HepG2 (cell line): ENCODE measurements around the gene SEPTIN3. TPM values are rescaled to one million over a fixed set of nuclear protein-coding genes. Genes with fewer than 3 reads are reported as not detected.

Experiments
- ATAC-seq: fragments of 200-7000 bp; cut with Tn5 transposase; 3 replicates; pipeline ENCODE4 v1.9.1; 2020; ENCODE audit warnings: mild to moderate bottlenecking, moderate library complexity
- BruUV-seq: library from RNA; stranded (reverse); fragments of 400-500 nt; replicated peaks from 2 replicates; lab custom pipeline; 2021; lab: Mats Ljungman, UMichigan
- CTCF ChIA-PET: fragments of 300-600 bp; formaldehyde crosslinking; extraction: SDS; loops from one replicate; lab custom pipeline; 2021; ENCODE audit warnings: low total read pairs, inconsistent platforms, low intra/inter-chr PET ratio; lab: Yijun Ruan, JAX
- POLR2A ChIA-PET: fragments of 350-600 bp; sonication (Branson Sonifier 250); formaldehyde crosslinking; loops from one replicate; lab custom pipeline; 2020; ENCODE audit warnings: antibody characterized with exemption, inconsistent platforms; lab: Yijun Ruan, JAX
- DNase-seq: peaks from one replicate; pipeline ENCODE4 v3.0.0-alpha.2; 2015; ENCODE audit warnings: low spot score
- FAIRE-seq: peaks from 3 replicates; lab custom pipeline; 2011; peaks lifted over from hg19 to GRCh38; lab: Jason Lieb, UNC
- H2AFZ ChIP-seq: one replicate; pipeline ENCODE4 v1.6.1; 2011; ENCODE audit warnings: low read length, inconsistent platforms
- H3K27ac ChIP-seq: fragments of 300-600 bp; 3 replicates; pipeline ENCODE4 v1.8.0; 2011; ENCODE audit warnings: mixed run types, mild to moderate bottlenecking, mixed read lengths, low read length, inconsistent platforms; ENCODE audit not compliant: insufficient read depth; ENCODE audit errors: extremely low read length
- H3K27me3 ChIP-seq, 2 experiments: fragments of 200-600 bp in 1 of 2; 2 replicates in 1 of 2; 3 replicates in 1 of 2; pipeline versions ENCODE4 v1.6.0 to v1.8.0; 2011; ENCODE audit warnings: low read length in 2 of 2, mild to moderate bottlenecking in 2 of 2, moderate library complexity in 2 of 2, inconsistent platforms in 1 of 2; ENCODE audit not compliant: insufficient read depth in 2 of 2, control insufficient read depth in 1 of 2
- H3K36me3 ChIP-seq, 2 experiments: fragments of 200-600 bp in 1 of 2; replicated peaks in 1 of 2; 2 replicates in 1 of 2; 3 replicates in 1 of 2; pipeline versions ENCODE4 v1.5.1 to v1.8.0; 2011; ENCODE audit warnings: low read length in 2 of 2, inconsistent platforms in 1 of 2; ENCODE audit not compliant: insufficient read depth in 2 of 2, control insufficient read depth in 1 of 2
- H3K4me1 ChIP-seq: 2 replicates; pipeline ENCODE4 v1.5.1; 2012; ENCODE audit warnings: low read length, inconsistent platforms; ENCODE audit not compliant: insufficient read depth
- H3K4me2 ChIP-seq: 2 replicates; pipeline ENCODE4 v1.6.0; 2011; ENCODE audit warnings: low read depth, low read length, inconsistent platforms
- H3K4me3 ChIP-seq, 3 experiments: fragments of 200-600 bp in 1 of 3; sonication (generic), shearing (Covaris generic) in 1 of 3; replicated peaks in 1 of 3; 2 replicates each; pipeline ENCODE4 v1.5.1; 2011 to 2016; ENCODE audit warnings: low read length in 3 of 3, inconsistent platforms in 2 of 3, low read depth in 2 of 3, mild to moderate bottlenecking in 2 of 3, control low read depth in 1 of 3, mixed read lengths in 1 of 3; ENCODE audit not compliant: insufficient read depth in 1 of 3
- H3K79me2 ChIP-seq: one replicate; pipeline ENCODE4 v1.6.1; 2011; ENCODE audit warnings: low read length, inconsistent platforms; ENCODE audit not compliant: insufficient read depth
- H3K9ac ChIP-seq: 2 replicates; pipeline ENCODE4 v1.6.0; 2011; ENCODE audit warnings: mild to moderate bottlenecking, low read depth, low read length, inconsistent platforms; ENCODE audit not compliant: insufficient read depth
- H3K9me3 ChIP-seq: 2 replicates; pipeline ENCODE4 v1.5.1; 2012; ENCODE audit warnings: mild to moderate bottlenecking, low read length
- H4K20me1 ChIP-seq: 2 replicates; pipeline ENCODE4 v1.6.0; 2011; ENCODE audit warnings: inconsistent platforms, mild to moderate bottlenecking, low read length, moderate library complexity; ENCODE audit not compliant: insufficient read depth
- BHLHE40 ChIP-seq: IDR thresholded peaks from 2 replicates; pipeline ENCODE4 v1.6.1; 2011; ENCODE audit warnings: low read length, improper control_type of control experiment
- CBX5 ChIP-seq: sonication (generic); formaldehyde crosslinking; IDR thresholded peaks from 2 replicates; pipeline ENCODE4 v1.4.0; 2020; ENCODE audit warnings: missing genetic modification reagents, borderline replicate concordance
- CCAR2 ChIP-seq: fragments of 200-400 bp; formaldehyde crosslinking; optimal IDR thresholded peaks from 2 replicates; pipeline ENCODE3; 2018; ENCODE audit warnings: low read depth, mild to moderate bottlenecking, low read length, moderate library complexity
- KDM6A ChIP-seq: IDR thresholded peaks from 2 replicates; pipeline ENCODE4 v1.6.1; 2016; ENCODE audit warnings: low read depth
- ONECUT2 ChIP-seq: sonication (generic); formaldehyde crosslinking; IDR thresholded peaks from 2 replicates; pipeline ENCODE4 v1.4.0; 2020; ENCODE audit warnings: missing genetic modification reagents
- STAT5B ChIP-seq: sonication (generic); formaldehyde crosslinking; IDR thresholded peaks from 2 replicates; pipeline ENCODE4 v1.4.0; 2020; ENCODE audit warnings: missing genetic modification reagents
- TCF7 ChIP-seq: sonication (generic); IDR thresholded peaks from 2 replicates; pipeline ENCODE4 v1.6.1; 2016; ENCODE audit warnings: antibody characterized with exemption, low read depth
- ZNF17 ChIP-seq: sonication (generic); formaldehyde crosslinking; IDR thresholded peaks from 2 replicates; pipeline ENCODE4 v1.5.0; 2020; ENCODE audit warnings: mild to moderate bottlenecking, missing genetic modification reagents
- WGBS: methylation state at CpG from one replicate; pipeline ENCODE4 v1.1.6; 2017; ENCODE audit warnings: low lambda C conversion rate; 5-methylcytosine and 5-hydroxymethylcytosine counted together
- in situ Hi-C: cut with HindIII; loops from 2 replicates; pipeline ENCODE4 v1.10.0; 2017; ENCODE audit warnings: low pct_unique_long_range_greater_than_20kb; ENCODE audit not compliant: extremely low pct_ligation_motif_present
- intact Hi-C: fragments of 100-400 bp; cut with micrococcal nuclease; formaldehyde crosslinking; loops from one replicate; pipeline ENCODE4 v1.10.0; 2022; ENCODE audit not compliant: unreplicated experiment
- polyA plus RNA-seq, 8 experiments: library from polyadenylated mRNA; depleted of rRNA in 3 of 8; stranded (reverse) in 7 of 8; unstranded in 1 of 8; fragments of >200 nt; fragmentation: Illumina TruSeq in 4 of 8; extraction: Trizol in 4 of 8; gene quantifications; 2 replicates each; pipeline versions ENCODE4 v1.2.1 to v1.2.3, GENCODE V29; 2011 to 2016; ENCODE audit warnings: low read depth in 4 of 8, missing spikeins in 1 of 8, mixed read lengths in 1 of 8; ENCODE audit not compliant: insufficient read depth in 1 of 8
- total RNA-seq, 5 experiments: library from RNA; depleted of rRNA; stranded (reverse); fragments of >200 nt; fragmentation: Illumina TruSeq; extraction: Trizol; gene quantifications; 2 replicates each; pipeline ENCODE4 v1.2.3, GENCODE V29; 2016; ENCODE audit warnings: low read depth in 1 of 5
- TF ChIP-seq, protein P1 (sequence below): sonication (generic); formaldehyde crosslinking; conservative IDR thresholded peaks from 2 replicates; pipeline ENCODE4 v1.8.0; 2022; ENCODE audit warnings: mild to moderate bottlenecking, moderate library complexity, missing genetic modification reagents
- TF ChIP-seq, protein P2 (sequence below): sonication (generic); formaldehyde crosslinking; IDR thresholded peaks from 2 replicates; pipeline ENCODE4 v1.5.1; 2020; ENCODE audit warnings: missing genetic modification reagents, mild to moderate bottlenecking, borderline replicate concordance
- TF ChIP-seq, protein P3 (sequence below): sonication (generic); formaldehyde crosslinking; IDR thresholded peaks from 2 replicates; pipeline ENCODE4 v1.4.0; 2020; ENCODE audit warnings: missing genetic modification reagents, borderline replicate concordance
- TF ChIP-seq, protein P4 (sequence below): sonication (generic); formaldehyde crosslinking; conservative IDR thresholded peaks from 2 replicates; pipeline ENCODE4 v1.4.0; 2020; ENCODE audit warnings: mild to moderate bottlenecking, missing genetic modification reagents, moderate library complexity

SEPTIN3 gene
- total and polyA plus RNA-seq, 2 of the 13 experiments (the other 11 are each of a cell fraction or from before 2014, with no cell fraction given) = 0.04 TPM; not detected in 1

DNA sequence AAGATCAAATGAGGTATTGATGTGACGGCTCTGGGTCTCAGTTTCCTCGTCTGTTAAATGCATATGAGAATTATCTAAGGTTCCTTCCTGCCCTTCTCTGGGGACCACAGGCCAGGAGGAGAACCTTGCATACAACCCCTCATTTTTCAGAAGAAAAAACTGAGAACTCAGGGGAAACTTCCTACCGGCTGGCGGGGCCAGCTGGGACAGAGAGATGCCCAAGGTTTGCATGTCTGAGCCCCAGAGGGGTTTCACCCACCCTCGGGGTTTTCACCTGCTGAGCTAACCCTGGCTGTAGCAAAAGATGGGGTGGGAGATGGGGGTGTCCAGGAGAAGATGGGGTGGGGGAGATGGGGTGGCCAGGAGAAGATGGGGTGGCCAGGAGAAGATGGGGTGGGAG lies 46.9 kb upstream of the SEPTIN3 start:
- intact Hi-C loops = no loop called here
- in situ Hi-C loops = no loop called here
- no peak overlapping the region for H3K4me3 ChIP-seq
- H3K27ac ChIP-seq = no peak overlapping the region
- H3K4me1 ChIP-seq = peaks cover 56% of the 10 kb centered on the region
- H3K27me3 ChIP-seq = peaks cover 15 to 49% of the 10 kb centered on the region in 2 experiments; a peak in 4 of 5 replicates
- no peak overlapping the region for H2AFZ ChIP-seq
- no peaks in the 10 kb centered on the region for H4K20me1 ChIP-seq
- H3K4me2 ChIP-seq = no peak overlapping the region
- POLR2A ChIA-PET = no interaction called here
- DNase-seq (no peak), ATAC-seq (no peak), FAIRE-seq (no peak)
- no peaks in the 10 kb centered on the region for H3K36me3 ChIP-seq
- no peaks in the 10 kb centered on the region for H3K79me2 ChIP-seq
- H3K9ac ChIP-seq = no peak overlapping the region
- BruUV-seq = no TSS peak
- no peaks in the 10 kb centered on the region for H3K9me3 ChIP-seq
- WGBS = 47% methylated on average over 5 of the region's 5 CpGs
- CTCF ChIA-PET = no interaction called here
- no peak for TF ChIP-seq CCAR2
- TF ChIP-seq ONECUT2 (CRISPR knock-in tag) = no peak
- no peak for TF ChIP-seq ZNF17 (CRISPR knock-in tag)
- no peak for TF ChIP-seq KDM6A (CRISPR knock-in tag)
- TF ChIP-seq, protein P1, sequence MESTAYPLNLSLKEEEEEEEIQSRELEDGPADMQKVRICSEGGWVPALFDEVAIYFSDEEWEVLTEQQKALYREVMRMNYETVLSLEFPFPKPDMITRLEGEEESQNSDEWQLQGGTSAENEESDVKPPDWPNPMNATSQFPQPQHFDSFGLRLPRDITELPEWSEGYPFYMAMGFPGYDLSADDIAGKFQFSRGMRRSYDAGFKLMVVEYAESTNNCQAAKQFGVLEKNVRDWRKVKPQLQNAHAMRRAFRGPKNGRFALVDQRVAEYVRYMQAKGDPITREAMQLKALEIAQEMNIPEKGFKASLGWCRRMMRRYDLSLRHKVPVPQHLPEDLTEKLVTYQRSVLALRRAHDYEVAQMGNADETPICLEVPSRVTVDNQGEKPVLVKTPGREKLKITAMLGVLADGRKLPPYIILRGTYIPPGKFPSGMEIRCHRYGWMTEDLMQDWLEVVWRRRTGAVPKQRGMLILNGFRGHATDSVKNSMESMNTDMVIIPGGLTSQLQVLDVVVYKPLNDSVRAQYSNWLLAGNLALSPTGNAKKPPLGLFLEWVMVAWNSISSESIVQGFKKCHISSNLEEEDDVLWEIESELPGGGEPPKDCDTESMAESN (CRISPR knock-in tag) = no peak
- no peak for TF ChIP-seq STAT5B (CRISPR knock-in tag)
- TF ChIP-seq, protein P2, sequence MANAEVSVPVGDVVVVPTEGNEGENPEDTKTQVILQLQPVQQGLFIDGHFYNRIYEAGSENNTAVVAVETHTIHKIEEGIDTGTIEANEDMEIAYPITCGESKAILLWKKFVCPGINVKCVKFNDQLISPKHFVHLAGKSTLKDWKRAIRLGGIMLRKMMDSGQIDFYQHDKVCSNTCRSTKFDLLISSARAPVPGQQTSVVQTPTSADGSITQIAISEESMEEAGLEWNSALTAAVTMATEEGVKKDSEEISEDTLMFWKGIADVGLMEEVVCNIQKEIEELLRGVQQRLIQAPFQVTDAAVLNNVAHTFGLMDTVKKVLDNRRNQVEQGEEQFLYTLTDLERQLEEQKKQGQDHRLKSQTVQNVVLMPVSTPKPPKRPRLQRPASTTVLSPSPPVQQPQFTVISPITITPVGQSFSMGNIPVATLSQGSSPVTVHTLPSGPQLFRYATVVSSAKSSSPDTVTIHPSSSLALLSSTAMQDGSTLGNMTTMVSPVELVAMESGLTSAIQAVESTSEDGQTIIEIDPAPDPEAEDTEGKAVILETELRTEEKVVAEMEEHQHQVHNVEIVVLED (CRISPR knock-in tag) = no peak
- no peak for TF ChIP-seq BHLHE40
- TF ChIP-seq CBX5 (CRISPR knock-in tag) = no peak
- TF ChIP-seq TCF7 = no peak
- TF ChIP-seq, protein P3, sequence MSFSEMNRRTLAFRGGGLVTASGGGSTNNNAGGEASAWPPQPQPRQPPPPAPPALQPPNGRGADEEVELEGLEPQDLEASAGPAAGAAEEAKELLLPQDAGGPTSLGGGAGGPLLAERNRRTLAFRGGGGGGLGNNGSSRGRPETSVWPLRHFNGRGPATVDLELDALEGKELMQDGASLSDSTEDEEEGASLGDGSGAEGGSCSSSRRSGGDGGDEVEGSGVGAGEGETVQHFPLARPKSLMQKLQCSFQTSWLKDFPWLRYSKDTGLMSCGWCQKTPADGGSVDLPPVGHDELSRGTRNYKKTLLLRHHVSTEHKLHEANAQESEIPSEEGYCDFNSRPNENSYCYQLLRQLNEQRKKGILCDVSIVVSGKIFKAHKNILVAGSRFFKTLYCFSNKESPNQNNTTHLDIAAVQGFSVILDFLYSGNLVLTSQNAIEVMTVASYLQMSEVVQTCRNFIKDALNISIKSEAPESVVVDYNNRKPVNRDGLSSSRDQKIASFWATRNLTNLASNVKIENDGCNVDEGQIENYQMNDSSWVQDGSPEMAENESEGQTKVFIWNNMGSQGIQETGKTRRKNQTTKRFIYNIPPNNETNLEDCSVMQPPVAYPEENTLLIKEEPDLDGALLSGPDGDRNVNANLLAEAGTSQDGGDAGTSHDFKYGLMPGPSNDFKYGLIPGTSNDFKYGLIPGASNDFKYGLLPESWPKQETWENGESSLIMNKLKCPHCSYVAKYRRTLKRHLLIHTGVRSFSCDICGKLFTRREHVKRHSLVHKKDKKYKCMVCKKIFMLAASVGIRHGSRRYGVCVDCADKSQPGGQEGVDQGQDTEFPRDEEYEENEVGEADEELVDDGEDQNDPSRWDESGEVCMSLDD (CRISPR knock-in tag) = no peak
- TF ChIP-seq, protein P4, sequence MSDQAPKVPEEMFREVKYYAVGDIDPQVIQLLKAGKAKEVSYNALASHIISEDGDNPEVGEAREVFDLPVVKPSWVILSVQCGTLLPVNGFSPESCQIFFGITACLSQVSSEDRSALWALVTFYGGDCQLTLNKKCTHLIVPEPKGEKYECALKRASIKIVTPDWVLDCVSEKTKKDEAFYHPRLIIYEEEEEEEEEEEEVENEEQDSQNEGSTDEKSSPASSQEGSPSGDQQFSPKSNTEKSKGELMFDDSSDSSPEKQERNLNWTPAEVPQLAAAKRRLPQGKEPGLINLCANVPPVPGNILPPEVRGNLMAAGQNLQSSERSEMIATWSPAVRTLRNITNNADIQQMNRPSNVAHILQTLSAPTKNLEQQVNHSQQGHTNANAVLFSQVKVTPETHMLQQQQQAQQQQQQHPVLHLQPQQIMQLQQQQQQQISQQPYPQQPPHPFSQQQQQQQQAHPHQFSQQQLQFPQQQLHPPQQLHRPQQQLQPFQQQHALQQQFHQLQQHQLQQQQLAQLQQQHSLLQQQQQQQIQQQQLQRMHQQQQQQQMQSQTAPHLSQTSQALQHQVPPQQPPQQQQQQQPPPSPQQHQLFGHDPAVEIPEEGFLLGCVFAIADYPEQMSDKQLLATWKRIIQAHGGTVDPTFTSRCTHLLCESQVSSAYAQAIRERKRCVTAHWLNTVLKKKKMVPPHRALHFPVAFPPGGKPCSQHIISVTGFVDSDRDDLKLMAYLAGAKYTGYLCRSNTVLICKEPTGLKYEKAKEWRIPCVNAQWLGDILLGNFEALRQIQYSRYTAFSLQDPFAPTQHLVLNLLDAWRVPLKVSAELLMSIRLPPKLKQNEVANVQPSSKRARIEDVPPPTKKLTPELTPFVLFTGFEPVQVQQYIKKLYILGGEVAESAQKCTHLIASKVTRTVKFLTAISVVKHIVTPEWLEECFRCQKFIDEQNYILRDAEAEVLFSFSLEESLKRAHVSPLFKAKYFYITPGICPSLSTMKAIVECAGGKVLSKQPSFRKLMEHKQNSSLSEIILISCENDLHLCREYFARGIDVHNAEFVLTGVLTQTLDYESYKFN (CRISPR knock-in tag) = no peak
